LoVo (cell line): ENCODE results near the gene DDHD1.

Source experiments
- DNase-seq: peaks from one replicate; pipeline ENCODE4 v3.0.0-alpha.2; 2016; ENCODE audit warnings: low spot score

Gene DDHD1

DNA sequence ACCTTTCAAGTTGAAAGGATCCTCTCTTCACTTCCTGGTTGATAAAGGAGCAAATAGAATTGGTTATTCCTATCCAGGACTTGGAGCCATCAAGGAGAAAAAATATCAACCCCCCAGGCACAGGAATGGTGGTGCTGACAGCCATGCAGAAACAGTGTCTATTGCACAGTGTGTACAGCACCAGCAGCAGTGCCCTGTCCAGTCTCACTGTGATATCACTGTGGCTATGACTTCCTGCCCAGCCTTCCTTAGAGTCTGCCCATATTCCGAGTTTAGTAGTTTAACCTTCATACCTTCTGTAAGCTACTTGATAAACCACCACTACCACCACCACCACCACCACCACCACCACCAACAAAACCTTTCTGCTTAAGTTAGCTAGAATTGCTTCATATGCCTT, 157.1 kb downstream of the DDHD1 start:
- DNase-seq, result no peak

DNA sequence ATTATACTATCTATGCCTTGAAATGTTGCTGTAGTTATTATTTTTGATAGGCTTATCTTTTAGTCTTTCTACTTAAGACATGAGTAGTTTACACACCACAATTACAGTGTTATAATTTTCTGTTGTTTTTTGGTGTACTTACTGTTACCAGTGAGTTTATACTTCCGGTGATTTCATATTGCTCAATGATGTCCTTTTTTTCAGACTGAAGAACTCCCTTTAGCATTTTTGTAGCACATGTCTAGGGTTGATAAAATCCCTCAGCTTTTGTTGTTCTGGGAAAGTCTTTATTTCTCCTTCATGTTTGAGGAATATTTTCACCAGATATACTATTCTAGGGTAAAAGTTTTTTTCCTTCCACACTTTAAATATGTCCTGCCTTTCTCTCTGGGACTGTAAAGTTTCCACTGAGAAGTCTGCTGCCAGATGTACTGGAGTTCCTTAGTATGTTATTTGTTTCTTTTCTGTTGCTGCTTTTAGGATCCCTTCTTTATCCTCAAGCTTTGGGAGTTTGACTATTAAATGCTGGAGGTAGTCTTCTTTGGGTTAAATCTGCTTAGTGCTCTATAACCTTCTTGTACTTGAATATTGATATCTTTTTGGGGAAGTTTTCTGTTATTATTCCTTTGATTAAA, 160.8 kb downstream of the DDHD1 start:
- no peak for DNase-seq

- no peak for DNase-seq
Measured at GRCh38 chr14:52988139-52988538, 165.0 kb downstream of the DDHD1 start.

- no peak for DNase-seq
Measured at GRCh38 chr14:52987514-52987913, 165.6 kb downstream of the DDHD1 start.

- no peak for DNase-seq
Measured at GRCh38 chr14:52987042-52987441, 166.1 kb downstream of the DDHD1 start.
